DMS53 treated with DMSO at 0.1 percent for 48 hours (cell line): Measurements from ENCODE around the gene DTX4.

Source experiments
- DNase-seq: peaks from one replicate; lab custom pipeline; 2025; ENCODE audit not compliant: unreplicated experiment; lab: John Stamatoyannopoulos, UW

Gene DTX4

GRCh38 chr11:59172345-59173079 is 580 bp downstream of the DTX4 start:
- DNase-seq = no peak

DNA sequence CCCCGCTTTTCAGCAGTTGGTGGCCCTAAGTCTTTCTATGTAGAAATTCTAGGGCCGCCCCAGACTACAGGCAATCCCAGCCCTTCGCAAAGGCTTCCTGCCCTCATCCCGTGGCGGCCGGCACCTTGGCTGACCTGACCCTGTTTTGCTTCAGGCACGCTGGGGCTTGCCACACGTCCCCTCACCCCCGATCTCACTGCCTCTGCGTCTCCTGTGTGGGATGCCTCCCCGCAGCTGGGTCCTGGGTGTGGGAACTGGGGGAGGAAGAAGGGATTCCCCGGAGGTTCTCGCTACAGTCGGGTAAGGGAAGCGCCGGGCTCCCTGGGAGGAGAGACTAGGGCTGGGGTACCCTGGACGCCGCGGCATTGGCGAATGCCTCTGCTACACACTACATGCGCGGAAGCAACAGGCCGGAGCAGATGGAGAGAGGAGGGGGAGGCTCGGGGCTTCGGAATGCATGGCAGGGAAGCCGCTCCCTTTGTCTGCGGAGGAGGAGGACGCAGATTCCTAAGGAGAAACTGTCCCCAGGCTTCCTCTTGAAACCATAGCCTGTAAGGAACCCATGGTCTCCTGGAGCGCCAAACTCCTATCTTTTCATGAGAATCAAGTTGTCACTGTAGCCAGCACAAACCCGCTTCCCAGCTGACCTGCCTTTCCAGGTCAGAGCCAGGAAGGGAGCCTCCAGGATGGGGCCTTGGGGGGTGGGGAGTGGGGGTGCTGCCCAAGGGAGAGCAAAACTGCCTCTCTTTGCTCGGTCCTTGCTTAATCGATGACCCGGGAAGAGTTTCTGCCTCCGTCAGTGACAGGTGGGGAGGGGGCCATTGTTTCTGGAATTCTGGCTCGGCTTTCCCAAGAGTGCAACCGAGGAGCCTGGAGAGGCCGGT is 1.4 kb downstream of the DTX4 start:
- DNase-seq = no peak

GRCh38 chr11:59173964-59174663 is 2.2 kb downstream of the DTX4 start:
- DNase-seq = no peak

DNA sequence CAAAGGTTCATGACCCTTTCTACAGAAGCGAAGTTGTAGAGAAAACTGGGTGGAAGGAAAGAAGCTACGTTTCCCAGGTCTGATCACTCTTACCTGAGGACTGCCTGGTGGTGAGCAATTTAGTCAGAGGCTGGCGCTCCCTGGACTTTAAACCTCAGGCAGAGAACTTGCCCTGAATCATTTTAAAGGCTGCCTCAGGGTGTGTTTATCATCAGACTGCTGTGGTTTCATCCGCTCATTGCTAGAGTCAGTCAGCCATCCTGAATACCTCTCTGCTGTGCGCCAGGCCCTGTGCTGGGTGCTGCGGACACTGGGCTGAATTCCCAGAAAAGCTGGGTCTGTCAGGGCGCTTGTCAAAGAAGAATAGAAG is 2.7 kb downstream of the DTX4 start:
- DNase-seq = no peak

GRCh38 chr11:59175091-59175501 is 3.2 kb downstream of the DTX4 start:
- no peak for DNase-seq

GRCh38 chr11:59176330-59176729 is 4.4 kb downstream of the DTX4 start:
- no peak for DNase-seq

DNA sequence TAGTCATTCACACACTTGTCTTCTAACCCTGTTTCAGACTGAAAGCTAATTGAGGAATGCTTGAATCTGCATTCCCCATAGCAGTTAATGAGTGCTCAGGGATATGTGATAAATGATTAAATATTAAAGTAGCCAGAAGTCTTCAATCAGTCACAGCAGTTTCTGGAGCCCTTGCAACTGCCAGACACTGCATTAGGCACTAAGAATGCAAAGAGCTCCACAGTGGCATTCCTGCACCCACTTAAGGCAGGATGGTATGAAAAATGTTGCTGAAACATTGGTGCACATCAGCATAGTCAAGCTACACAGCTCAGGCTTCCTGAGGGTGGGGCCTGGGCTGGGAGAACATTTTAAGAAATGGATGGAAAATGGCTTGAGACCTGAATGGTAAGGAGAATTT is 6.5 kb downstream of the DTX4 start:
- DNase-seq = no peak

DNA sequence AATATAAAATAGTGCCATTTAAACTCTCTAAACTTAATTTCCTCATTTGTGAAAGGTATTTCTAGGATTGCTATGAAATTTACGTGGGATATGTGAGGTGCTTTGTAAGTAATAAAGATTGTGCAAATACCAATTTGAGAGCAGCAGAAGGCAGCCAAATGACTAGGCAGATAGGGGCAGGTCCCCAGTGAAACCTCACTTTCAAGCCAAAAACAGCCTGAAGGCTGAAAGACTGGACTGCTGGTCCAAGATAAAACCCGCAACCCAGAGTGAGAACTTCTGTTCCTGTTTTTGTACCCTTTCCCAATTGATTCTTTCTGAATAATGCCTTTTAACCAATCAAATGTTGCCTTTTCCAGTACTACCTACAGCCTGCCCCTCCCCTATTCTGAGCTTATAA is 7.2 kb downstream of the DTX4 start:
- no peak for DNase-seq

DNA sequence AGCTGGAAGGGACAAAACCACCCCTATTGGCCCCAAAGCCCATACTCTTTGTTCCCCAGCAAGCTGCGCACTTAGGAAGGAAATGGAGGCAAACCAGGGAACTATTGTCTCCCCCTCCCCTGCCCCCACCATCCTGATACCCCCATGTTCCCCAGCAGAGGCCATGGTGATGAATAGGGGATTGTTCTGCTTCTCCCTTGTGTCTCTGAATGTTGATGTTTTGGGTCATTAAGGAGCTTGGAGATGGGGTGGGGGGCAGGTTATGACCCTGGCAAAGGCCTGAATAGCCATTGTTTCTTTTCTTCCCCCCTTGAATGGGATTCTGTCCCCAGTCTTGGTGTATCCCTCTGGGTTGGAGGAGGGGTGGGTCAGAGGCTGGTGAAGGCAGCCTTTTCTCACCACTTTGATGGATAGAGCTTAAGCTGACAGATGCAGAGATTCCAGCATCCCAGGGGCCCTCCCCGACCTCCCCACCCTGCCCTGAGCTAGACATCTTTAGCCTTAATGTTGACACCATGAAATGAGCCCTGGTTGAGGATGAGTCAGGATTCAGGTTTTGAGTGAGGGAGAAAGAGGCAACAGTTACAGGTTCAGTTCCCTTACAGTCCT is 8.3 kb downstream of the DTX4 start:
- DNase-seq = no peak

GRCh38 chr11:59180907-59181306 is 9.0 kb downstream of the DTX4 start:
- DNase-seq = no peak

- DNase-seq = no peak
Observed at GRCh38 chr11:59181746-59182456, 10.0 kb downstream of the DTX4 start.

GRCh38 chr11:59182457-59183151 is 10.7 kb downstream of the DTX4 start:
- no peak for DNase-seq

DNA sequence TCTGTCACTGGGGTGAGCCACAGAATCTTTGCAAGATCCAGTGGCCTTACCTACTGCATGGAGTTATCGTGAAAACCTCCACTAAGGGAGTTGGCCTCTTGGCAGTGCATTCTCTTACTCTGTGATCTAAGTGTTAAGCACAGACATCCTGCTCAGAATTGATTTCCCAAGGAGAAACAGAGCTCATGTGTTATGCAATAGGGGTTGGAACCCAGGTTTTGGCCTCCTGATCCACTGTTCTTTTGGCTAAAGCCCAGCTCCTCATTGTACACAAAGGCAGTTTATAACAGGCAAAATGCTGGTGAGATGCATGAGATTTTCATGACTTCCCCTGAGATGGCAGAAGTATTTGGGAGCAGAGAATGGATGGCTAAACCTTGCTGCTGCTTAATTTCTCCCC is 11.8 kb downstream of the DTX4 start:
- no peak for DNase-seq

GRCh38 chr11:59184691-59185339 is 12.9 kb downstream of the DTX4 start:
- DNase-seq = no peak

DNA sequence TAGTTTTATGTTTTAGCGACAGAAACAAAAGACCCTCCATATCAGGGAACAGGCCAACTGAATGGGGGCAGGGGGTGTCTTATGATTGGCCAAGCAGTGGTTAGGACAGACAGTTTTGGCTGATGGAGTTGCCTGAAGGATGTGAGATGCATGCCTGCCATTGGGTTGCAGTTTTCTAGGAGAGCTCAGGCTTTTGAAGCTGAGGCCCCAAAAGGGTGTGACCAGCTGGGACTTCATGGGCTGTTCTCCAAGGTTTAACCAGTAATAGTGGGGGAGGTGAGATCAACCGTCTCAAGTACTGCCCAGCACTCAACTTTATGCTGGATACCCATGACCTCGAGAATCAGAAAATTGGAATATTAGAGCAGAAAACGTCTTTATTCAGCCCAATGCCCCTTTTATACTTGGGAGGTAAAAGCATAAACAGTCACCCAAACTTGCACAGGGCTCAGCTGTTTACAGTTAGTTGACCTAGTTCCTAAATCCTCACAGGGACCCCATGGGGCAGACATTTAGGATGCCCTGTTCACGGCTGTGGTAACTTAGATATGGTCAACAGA is 13.5 kb downstream of the DTX4 start:
- DNase-seq = no peak

GRCh38 chr11:59186130-59186594 is 14.2 kb downstream of the DTX4 start:
- peak; percentile 11 for DNase-seq

- DNase-seq = no peak
Observed at GRCh38 chr11:59187035-59187434, 15.1 kb downstream of the DTX4 start.

- no peak for DNase-seq
Observed at GRCh38 chr11:59187587-59187986, 15.7 kb downstream of the DTX4 start.

DNA sequence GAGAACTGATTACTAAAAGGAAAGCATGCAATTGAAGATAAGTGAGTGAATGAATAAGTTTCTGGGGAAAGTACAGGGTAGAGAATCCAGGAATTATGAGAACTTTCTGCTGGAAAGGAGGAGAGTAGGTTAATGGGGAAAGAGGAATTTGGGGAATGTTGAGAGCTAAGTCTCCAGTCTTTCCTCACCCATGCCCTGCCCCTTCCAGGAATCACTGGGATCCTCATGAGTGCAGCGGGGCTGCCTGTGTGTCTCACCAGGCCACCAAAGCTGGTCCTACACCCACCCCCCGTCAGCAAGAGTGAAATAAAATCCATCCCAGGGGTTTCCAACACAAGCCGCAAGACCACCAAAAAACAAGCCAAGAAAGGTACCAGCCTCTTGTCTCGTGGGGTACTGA is 17.0 kb downstream of the DTX4 start:
- no peak for DNase-seq
